WTC11 (cell line): ENCODE data around the gene ARRDC3. TPM values are rescaled to one million over a fixed set of nuclear protein-coding genes. Genes with fewer than 3 reads are reported as not detected.
"Not testable (repeated sequence)": the region's sequence is repeated elsewhere in the genome, so short reads cannot be mapped to it uniquely, and the experiment has no call there.

ENCODE experiments used
- ATAC-seq: fragments of 200-7000 bp; cut with Tn5 transposase; 2 replicates; pipeline ENCODE4 v1.10.0; 2021; ENCODE audit warnings: mild to moderate bottlenecking, moderate library complexity
- CTCF ChIA-PET: fragments of 300-600 bp; sonication (Branson Sonifier 250); formaldehyde crosslinking; loops from one replicate; lab custom pipeline; 2021; ENCODE audit warnings: antibody characterized with exemption; lab: Charles Lee
- POLR2A ChIA-PET: fragments of 350-600 bp; sonication (Branson Sonifier 250); formaldehyde crosslinking; loops from one replicate; lab custom pipeline; 2021; ENCODE audit warnings: antibody characterized with exemption; lab: Charles Lee
- DNase-seq: peaks from one replicate; pipeline ENCODE4 v3.0.0; 2021; ENCODE audit warnings: low spot score
- H3K27ac Mint-ChIP-seq: 2 replicates; pipeline ENCODE4 v1.8.0; 2021; ENCODE audit warnings: mixed read lengths
- H3K27me3 Mint-ChIP-seq: 2 replicates; pipeline ENCODE4 v1.8.0; 2021; ENCODE audit warnings: low read depth, mild to moderate bottlenecking, moderate library complexity, mixed read lengths
- H3K36me3 Mint-ChIP-seq: 2 replicates; pipeline ENCODE4 v1.8.0; 2021; ENCODE audit warnings: mixed read lengths
- H3K4me1 Mint-ChIP-seq: 2 replicates; pipeline ENCODE4 v1.8.0; 2022; ENCODE audit warnings: mixed read lengths
- H3K4me3 Mint-ChIP-seq: 2 replicates; pipeline ENCODE4 v1.8.0; 2021; ENCODE audit warnings: mild to moderate bottlenecking, moderate library complexity, mixed read lengths
- H3K9me3 Mint-ChIP-seq: 2 replicates; pipeline ENCODE4 v1.8.0; 2021; ENCODE audit warnings: mixed read lengths
- ARID4B ChIP-seq: sonication (generic); formaldehyde crosslinking; IDR thresholded peaks from 2 replicates; pipeline ENCODE4 v1.8.0; 2023; ENCODE audit warnings: missing genetic modification reagents, mild to moderate bottlenecking, borderline replicate concordance
- ATF3 ChIP-seq: sonication (generic); formaldehyde crosslinking; conservative IDR thresholded peaks from 2 replicates; pipeline ENCODE4 v1.8.1; 2022; ENCODE audit warnings: mild to moderate bottlenecking, missing genetic modification reagents
- CBFB ChIP-seq: sonication (generic); formaldehyde crosslinking; IDR thresholded peaks from 2 replicates; pipeline ENCODE4 v1.8.1; 2022; ENCODE audit warnings: mild to moderate bottlenecking, low read depth, missing genetic modification reagents
- E2F1 ChIP-seq: sonication (generic); formaldehyde crosslinking; IDR thresholded peaks from 2 replicates; pipeline ENCODE4 v1.8.0; 2022; ENCODE audit warnings: mild to moderate bottlenecking, missing genetic modification reagents
- ELF4 ChIP-seq: sonication (generic); formaldehyde crosslinking; IDR thresholded peaks from 2 replicates; pipeline ENCODE4 v1.8.1; 2022; ENCODE audit warnings: low read depth, mild to moderate bottlenecking, moderate library complexity, missing genetic modification reagents
- ESRRA ChIP-seq: sonication (generic); formaldehyde crosslinking; IDR thresholded peaks from 2 replicates; pipeline ENCODE4 v1.8.1; 2022; ENCODE audit warnings: mild to moderate bottlenecking, missing genetic modification reagents, borderline replicate concordance
- GTF2I ChIP-seq: fragments of 250-450 bp; sonication (Bioruptor Pico); conservative IDR thresholded peaks from 2 replicates; pipeline ENCODE4 v1.4.0; 2021; ENCODE audit warnings: mild to moderate bottlenecking
- KAT7 ChIP-seq: sonication (generic); formaldehyde crosslinking; IDR thresholded peaks from 2 replicates; pipeline ENCODE4 v1.8.1; 2023; ENCODE audit warnings: missing genetic modification reagents, mild to moderate bottlenecking, borderline replicate concordance
- MAX ChIP-seq: sonication (generic); formaldehyde crosslinking; IDR thresholded peaks from 2 replicates; pipeline ENCODE4 v1.8.0; 2022; ENCODE audit warnings: mild to moderate bottlenecking, missing genetic modification reagents
- NR1H2 ChIP-seq: sonication (generic); formaldehyde crosslinking; IDR thresholded peaks from 2 replicates; pipeline ENCODE4 v1.9.0; 2021; ENCODE audit warnings: mild to moderate bottlenecking, moderate library complexity, missing genetic modification reagents
- NR2C2 ChIP-seq: sonication (generic); formaldehyde crosslinking; IDR thresholded peaks from 2 replicates; pipeline ENCODE4 v1.8.0; 2022; ENCODE audit warnings: mild to moderate bottlenecking, missing genetic modification reagents
- NR3C1 ChIP-seq: sonication (generic); formaldehyde crosslinking; conservative IDR thresholded peaks from 2 replicates; pipeline ENCODE4 v1.8.1; 2023; ENCODE audit warnings: low read depth, mild to moderate bottlenecking, missing genetic modification reagents
- PRDM15 ChIP-seq: sonication (generic); formaldehyde crosslinking; IDR thresholded peaks from 2 replicates; pipeline ENCODE4 v1.8.0; 2022; ENCODE audit warnings: missing genetic modification reagents
- RELA ChIP-seq: sonication (generic); formaldehyde crosslinking; IDR thresholded peaks from 2 replicates; pipeline ENCODE4 v1.8.1; 2022; ENCODE audit warnings: missing genetic modification reagents, mild to moderate bottlenecking, borderline replicate concordance
- RORB ChIP-seq: fragments of 250-450 bp; sonication (Bioruptor Pico); IDR thresholded peaks from 2 replicates; pipeline ENCODE4 v1.9.0; 2021; ENCODE audit warnings: mild to moderate bottlenecking
- TEAD4 ChIP-seq: sonication (generic); formaldehyde crosslinking; IDR thresholded peaks from 2 replicates; pipeline ENCODE4 v1.8.0; 2022; ENCODE audit warnings: mild to moderate bottlenecking, missing genetic modification reagents
- ZNF219 ChIP-seq: sonication (generic); formaldehyde crosslinking; IDR thresholded peaks from 2 replicates; pipeline ENCODE4 v1.8.0; 2023; ENCODE audit warnings: missing genetic modification reagents, mild to moderate bottlenecking, borderline replicate concordance
- ZNF396 ChIP-seq: fragments of 250-450 bp; sonication (Bioruptor Pico); IDR thresholded peaks from 2 replicates; pipeline ENCODE4 v1.8.0; 2021; ENCODE audit warnings: mild to moderate bottlenecking, moderate library complexity, borderline replicate concordance
- ZNF512 ChIP-seq: sonication (generic); formaldehyde crosslinking; IDR thresholded peaks from 2 replicates; pipeline ENCODE4 v1.8.1; 2022; ENCODE audit warnings: missing genetic modification reagents, borderline replicate concordance
- total RNA-seq: library from RNA; stranded (reverse); gene quantifications from 3 replicates; pipeline ENCODE4 v1.2.3, GENCODE V29; 2021

ARRDC3 gene
- total RNA-seq, 1 experiment from 2014 or later = 10.3 TPM

GRCh38 chr5:91357012-91357634, 26.0 kb downstream of the ARRDC3 start (continued):
- TF ChIP-seq ARID4B = no peak

GRCh38 chr5:91354867-91355266, 28.2 kb downstream of the ARRDC3 start:
- H3K9me3 Mint-ChIP-seq, ATAC-seq, H3K4me3 Mint-ChIP-seq, H3K36me3 Mint-ChIP-seq, H3K27me3 Mint-ChIP-seq, DNase-seq, POLR2A ChIA-PET, H3K27ac Mint-ChIP-seq: not testable (repeated sequence)
- peaks cover 22% of the 10 kb centered on the region for H3K4me1 Mint-ChIP-seq
- CTCF ChIA-PET = interaction anchor here (0.6 kb wide), 1 partner anchor 1050 kb away, joined by 3 read pairs; no protein-coding TSS in a partner anchor

GRCh38 chr5:91352831-91353695, 30.1 kb downstream of the ARRDC3 start:
- POLR2A ChIA-PET = no interaction called here

More at GRCh38 chr5:91352831-91353695, 30.1 kb downstream of the ARRDC3 start:
- Mint-ChIP-seq H3K27ac (no peak overlapping the region), H3K4me3 (no peak overlapping the region), H3K4me1 (peaks cover 17% of the 10 kb centered on the region)
- DNase-seq = no peak
- TF ChIP-seq NR3C1 (CRISPR knock-in tag) (no peak), ZNF219 (CRISPR knock-in tag) (no peak), PRDM15 (no peak), ZNF512 (no peak), TEAD4 (CRISPR knock-in tag) (no peak), NR1H2 (CRISPR knock-in tag) (no peak), ESRRA (no peak), E2F1 (no peak), ELF4 (CRISPR knock-in tag) (no peak), GTF2I (CRISPR knock-in tag) (no peak), ZNF396 (CRISPR knock-in tag) (no peak), CBFB (no peak), MAX (CRISPR knock-in tag) (no peak), RELA (CRISPR knock-in tag) (no peak), ATF3 (CRISPR knock-in tag) (no peak), RORB (no peak), KAT7 (CRISPR knock-in tag) (no peak), NR2C2 (CRISPR knock-in tag) (no peak)
- TF ChIP-seq, all 79 proteins: peak for 0
- CTCF ChIA-PET = interaction anchor here (1.1 kb wide), 1 partner anchor 13 kb away, joined by 8 read pairs; no protein-coding TSS in a partner anchor
- Mint-ChIP-seq H3K36me3 (peaks cover 6% of the 10 kb centered on the region; the same call in 1 of the 2 replicates), H3K27me3 (no peaks in the 10 kb centered on the region; the same call in 1 of the 2 replicates), H3K9me3 (peaks cover 7% of the 10 kb centered on the region)
- ATAC-seq = no peak
